Loucy (cell line): Measurements from ENCODE around the gene RNF152.

Experiments used
- H2AFZ ChIP-seq: fragments of 200-600 bp; sonication (generic); 2 replicates; pipeline ENCODE4 v1.6.0; 2016; ENCODE audit warnings: antibody characterized with exemption, mild to moderate bottlenecking, low read length, moderate library complexity
- H3F3A ChIP-seq: fragments of 200-600 bp; 2 replicates; pipeline ENCODE4 v1.6.0; 2016; ENCODE audit warnings: antibody characterized with exemption, low read depth, mild to moderate bottlenecking
- H3K27me3 ChIP-seq: fragments of 200-600 bp; sonication (generic); 2 replicates; pipeline ENCODE4 v1.6.1; 2014; ENCODE audit warnings: low read length, mild to moderate bottlenecking; ENCODE audit not compliant: insufficient read depth, poor library complexity, severe bottlenecking
- H3K36me3 ChIP-seq: fragments of 200-600 bp; sonication (generic); 2 replicates; pipeline ENCODE4 v1.6.1; 2016; ENCODE audit warnings: low read length; ENCODE audit not compliant: insufficient read depth
- H3K4me1 ChIP-seq: fragments of 200-600 bp; sonication (generic); 2 replicates; pipeline ENCODE4 v1.5.1; 2014; ENCODE audit warnings: low read length, mild to moderate bottlenecking; ENCODE audit not compliant: insufficient read depth, poor library complexity, severe bottlenecking
- H3K4me2 ChIP-seq: fragments of 200-600 bp; sonication (generic); 2 replicates; pipeline ENCODE4 v1.6.0; 2014; ENCODE audit warnings: antibody characterized with exemption, low read length, low read depth, mild to moderate bottlenecking; ENCODE audit not compliant: poor library complexity, severe bottlenecking
- H3K4me3 ChIP-seq: fragments of 200-600 bp; sonication (generic); 2 replicates; pipeline ENCODE4 v1.5.1; 2014; ENCODE audit warnings: low read length, mild to moderate bottlenecking, mixed read lengths; ENCODE audit not compliant: poor library complexity, severe bottlenecking
- H3K79me2 ChIP-seq: fragments of 200-600 bp; sonication (generic); 2 replicates; pipeline ENCODE4 v1.6.1; 2014; ENCODE audit warnings: low read length; ENCODE audit not compliant: insufficient read depth
- H3K9ac ChIP-seq: fragments of 200-600 bp; sonication (generic); 2 replicates; pipeline ENCODE4 v1.6.0; 2014; ENCODE audit warnings: mild to moderate bottlenecking, low read depth, low read length, moderate library complexity; ENCODE audit not compliant: poor library complexity, severe bottlenecking
- H3K9me2 ChIP-seq: fragments of 200-600 bp; sonication (generic); replicated peaks from 2 replicates; pipeline ENCODE4 v1.6.1; 2016; ENCODE audit warnings: low read depth, low read length, mixed read lengths
- H3K9me3 ChIP-seq: fragments of 200-600 bp; sonication (generic); 2 replicates; pipeline ENCODE4 v1.6.1; 2014; ENCODE audit warnings: mild to moderate bottlenecking, antibody characterized with exemption, low read length, low read depth; ENCODE audit not compliant: insufficient read depth
- H4K20me1 ChIP-seq: fragments of 200-600 bp; sonication (generic); 2 replicates; pipeline ENCODE4 v1.6.0; 2014; ENCODE audit warnings: antibody characterized with exemption, low read length, mild to moderate bottlenecking; ENCODE audit not compliant: insufficient read depth, poor library complexity, severe bottlenecking
- CTCF ChIP-seq: fragments of 200-600 bp; sonication (generic); conservative IDR thresholded peaks from 2 replicates; pipeline ENCODE4 v1.5.1; 2014; ENCODE audit warnings: mild to moderate bottlenecking, antibody characterized with exemption, low read length
- EZH2phosphoT487 ChIP-seq: fragments of 200-600 bp; IDR thresholded peaks from 2 replicates; pipeline ENCODE4 v1.6.1; 2018; ENCODE audit warnings: antibody characterized with exemption, mild to moderate bottlenecking, moderate library complexity, borderline replicate concordance

The RNF152 gene

GRCh38 chr18:61770279-61770678 is 122.5 kb downstream of the RNF152 start:
- H3K27me3 ChIP-seq: no peaks in the 10 kb centered on the region
- no peaks in the 10 kb centered on the region for H3K4me1 ChIP-seq
- H3K36me3 ChIP-seq: no peaks in the 10 kb centered on the region
- no peak overlapping the region for H3K4me3 ChIP-seq
- no peaks in the 10 kb centered on the region for H3F3A ChIP-seq
- no peaks in the 10 kb centered on the region for H3K79me2 ChIP-seq
- peak overlapping the region; percentile 56; the same call in 1 of the 2 replicates for H2AFZ ChIP-seq
- no peak for TF ChIP-seq CTCF
- TF ChIP-seq EZH2phosphoT487: no peak
- no peaks in the 10 kb centered on the region for H4K20me1 ChIP-seq
- no peaks in the 10 kb centered on the region for H3K9me2 ChIP-seq
- no peak overlapping the region for H3K4me2 ChIP-seq
- no peaks in the 10 kb centered on the region for H3K9me3 ChIP-seq
- no peak overlapping the region for H3K9ac ChIP-seq

GRCh38 chr18:61766266-61766884 is 126.4 kb downstream of the RNF152 start:
- Histone ChIP-seq H3F3A (no peaks in the 10 kb centered on the region), H3K9ac (no peak overlapping the region), H3K79me2 (no peaks in the 10 kb centered on the region), H3K4me3 (no peak overlapping the region), H3K36me3 (no peaks in the 10 kb centered on the region), H3K9me2 (no peaks in the 10 kb centered on the region), H3K4me2 (no peak overlapping the region), H3K4me1 (no peaks in the 10 kb centered on the region), H4K20me1 (no peaks in the 10 kb centered on the region), H2AFZ (no peak overlapping the region), H3K9me3 (no peaks in the 10 kb centered on the region), H3K27me3 (no peaks in the 10 kb centered on the region)
- TF ChIP-seq CTCF: no peak
- TF ChIP-seq EZH2phosphoT487: no peak

GRCh38 chr18:61765097-61765496 is 127.7 kb downstream of the RNF152 start:
- Histone ChIP-seq H3K4me2 (no peak overlapping the region), H3K9ac (no peak overlapping the region), H2AFZ (no peak overlapping the region)

More at GRCh38 chr18:61765097-61765496, 127.7 kb downstream of the RNF152 start:
- Histone ChIP-seq H4K20me1 (no peaks in the 10 kb centered on the region), H3K36me3 (no peaks in the 10 kb centered on the region), H3F3A (no peaks in the 10 kb centered on the region), H3K4me3 (no peak overlapping the region), H3K79me2 (no peaks in the 10 kb centered on the region), H3K9me3 (no peaks in the 10 kb centered on the region), H3K27me3 (no peaks in the 10 kb centered on the region), H3K9me2 (no peaks in the 10 kb centered on the region), H3K4me1 (no peaks in the 10 kb centered on the region)
- TF ChIP-seq CTCF (no peak), EZH2phosphoT487 (no peak)
